NT2/D1 (cell line): ENCODE measurements around the gene CIDEA.

Source experiments
- SUZ12 ChIP-seq: IDR thresholded peaks from 2 replicates; pipeline ENCODE4 v1.6.1; 2011; ENCODE audit not compliant: insufficient read length, insufficient read depth; ENCODE audit errors: extremely low read depth
- ZNF274 ChIP-seq: IDR thresholded peaks from 2 replicates; pipeline ENCODE4 v1.6.1; 2011; ENCODE audit warnings: mild to moderate bottlenecking, low read depth, low read length

GRCh38 chr18:12256951-12257350, 2.8 kb downstream of the CIDEA start:
- TF ChIP-seq ZNF274 = no peak
- no peak for TF ChIP-seq SUZ12
